HEK293 (cell line): ENCODE data around the gene UGT1A3.

Source experiments
- CTCF ChIA-PET: fragments of 350-600 bp; formaldehyde crosslinking; extraction: SDS; loops from one replicate; lab custom pipeline; 2021; ENCODE audit warnings: antibody characterized with exemption; lab: Yijun Ruan, JAX
- POLR2A ChIA-PET: fragments of 300-600 bp; formaldehyde crosslinking; extraction: SDS; loops from one replicate; lab custom pipeline; 2020; ENCODE audit warnings: antibody characterized with exemption, inconsistent platforms; lab: Yijun Ruan, JAX
- H3K27ac ChIP-seq: fragments of 200-500 bp; sonication (Bioruptor generic); 2 replicates; pipeline ENCODE4 v1.5.1; 2014; ENCODE audit warnings: low read depth, low read length, control low read depth, inconsistent platforms; ENCODE audit errors: extremely low read depth
- H3K36me3 ChIP-seq, 2 experiments: fragments of 200-500 bp in 1 of 2; sonication (Bioruptor generic) in 1 of 2; 1 replicate in 1 of 2; 2 replicates in 1 of 2; pipeline ENCODE4 v1.5.1; 2014 to 2017; ENCODE audit warnings: inconsistent platforms in 2 of 2, low read length in 2 of 2; ENCODE audit not compliant: control insufficient read depth in 2 of 2, insufficient read depth in 1 of 2
- H3K4me1 ChIP-seq: fragments of 200-500 bp; sonication (Bioruptor generic); 2 replicates; pipeline ENCODE4 v1.5.1; 2014; ENCODE audit warnings: mild to moderate bottlenecking, low read length, inconsistent platforms; ENCODE audit not compliant: control insufficient read depth, insufficient read depth
- H3K4me3 ChIP-seq: 2 replicates; pipeline ENCODE4 v1.5.1; 2011; ENCODE audit warnings: low read depth, mild to moderate bottlenecking, control low read depth, low read length, moderate library complexity
- H3K9me3 ChIP-seq: fragments of 200-500 bp; sonication (Bioruptor generic); 2 replicates; pipeline ENCODE4 v1.5.1; 2014; ENCODE audit warnings: low read depth, low read length, inconsistent platforms; ENCODE audit not compliant: control insufficient read depth, insufficient read depth
- KLF9 ChIP-seq: fragments of 450-650 bp; formaldehyde crosslinking; IDR thresholded peaks from 2 replicates; pipeline ENCODE4 v1.5.1; 2016; ENCODE audit warnings: missing biosample characterization, missing genetic modification characterization, low read depth
- ZBTB21 ChIP-seq: fragments of 450-650 bp; formaldehyde crosslinking; IDR thresholded peaks from 2 replicates; pipeline ENCODE4 v1.5.1; 2017; ENCODE audit warnings: missing biosample characterization, missing genetic modification characterization
- ZBTB8A ChIP-seq: fragments of 450-650 bp; formaldehyde crosslinking; IDR thresholded peaks from 2 replicates; pipeline ENCODE4 v1.5.1; 2016; ENCODE audit warnings: missing biosample characterization, missing genetic modification characterization
- ZNF112 ChIP-seq: fragments of 450-650 bp; formaldehyde crosslinking; IDR thresholded peaks from 2 replicates; pipeline ENCODE4 v1.5.0; 2017; ENCODE audit warnings: missing biosample characterization, missing genetic modification characterization
- ZNF19 ChIP-seq: fragments of 450-650 bp; formaldehyde crosslinking; IDR thresholded peaks from 2 replicates; pipeline ENCODE4; 2016; ENCODE audit warnings: missing biosample characterization, missing genetic modification characterization, low read depth
- ZNF266 ChIP-seq: fragments of 450-650 bp; formaldehyde crosslinking; IDR thresholded peaks from 2 replicates; pipeline ENCODE4 v1.5.1; 2016; ENCODE audit warnings: missing biosample characterization, missing genetic modification characterization, low read depth
- ZNF350 ChIP-seq: fragments of 450-650 bp; formaldehyde crosslinking; IDR thresholded peaks from 2 replicates; pipeline ENCODE4 v1.5.0; 2017; ENCODE audit warnings: missing biosample characterization, mild to moderate bottlenecking, missing genetic modification characterization
- ZNF449 ChIP-seq: fragments of 450-650 bp; formaldehyde crosslinking; IDR thresholded peaks from 2 replicates; pipeline ENCODE4 v1.5.1; 2017; ENCODE audit warnings: missing biosample characterization, mild to moderate bottlenecking, missing genetic modification characterization, moderate library complexity
- ZNF549 ChIP-seq: fragments of 450-650 bp; IDR thresholded peaks from 2 replicates; pipeline ENCODE4 v1.5.1; 2018; ENCODE audit warnings: missing biosample characterization, missing genetic modification characterization, mild to moderate bottlenecking, inconsistent platforms, moderate library complexity
- ZNF660 ChIP-seq: fragments of 450-650 bp; IDR thresholded peaks from 2 replicates; pipeline ENCODE4 v1.5.1; 2018; ENCODE audit warnings: missing biosample characterization, mild to moderate bottlenecking, missing genetic modification characterization
- ZNF677 ChIP-seq: fragments of 450-650 bp; IDR thresholded peaks from 2 replicates; pipeline ENCODE4 v1.5.0; 2018; ENCODE audit warnings: missing biosample characterization, mild to moderate bottlenecking, missing genetic modification characterization, moderate library complexity
- ZNF707 ChIP-seq: fragments of 450-650 bp; formaldehyde crosslinking; IDR thresholded peaks from 2 replicates; pipeline ENCODE4 v1.5.1; 2016; ENCODE audit warnings: missing biosample characterization, missing genetic modification characterization
- ZSCAN18 ChIP-seq: fragments of 450-650 bp; formaldehyde crosslinking; IDR thresholded peaks from 2 replicates; pipeline ENCODE4 v1.5.1; 2016; ENCODE audit warnings: missing biosample characterization, missing genetic modification characterization
- ZSCAN30 ChIP-seq: fragments of 450-650 bp; IDR thresholded peaks from 2 replicates; pipeline ENCODE4 v1.5.1; 2018; ENCODE audit warnings: missing biosample characterization, mild to moderate bottlenecking, missing genetic modification characterization, moderate library complexity
- TF ChIP-seq, protein P1 (sequence below): fragments of 450-650 bp; formaldehyde crosslinking; IDR thresholded peaks from 2 replicates; pipeline ENCODE4 v1.5.1; 2016; ENCODE audit warnings: missing biosample characterization, missing genetic modification characterization
- TF ChIP-seq, protein P2 (sequence below): fragments of 450-650 bp; formaldehyde crosslinking; IDR thresholded peaks from 2 replicates; pipeline ENCODE4 v1.5.1; 2016; ENCODE audit warnings: missing biosample characterization, missing genetic modification characterization
- TF ChIP-seq, protein P3 (sequence below): fragments of 450-650 bp; formaldehyde crosslinking; IDR thresholded peaks from 2 replicates; pipeline ENCODE4 v1.5.1; 2017; ENCODE audit warnings: missing biosample characterization, missing genetic modification characterization
- TF ChIP-seq, protein P4 (sequence below): sonication (generic); formaldehyde crosslinking; IDR thresholded peaks from 2 replicates; pipeline ENCODE4 v1.8.1; 2022; ENCODE audit warnings: mild to moderate bottlenecking, moderate library complexity, missing genetic modification reagents
- TF ChIP-seq, protein P5 (sequence below): fragments of 450-650 bp; formaldehyde crosslinking; IDR thresholded peaks from 2 replicates; pipeline ENCODE4 v1.5.1; 2017; ENCODE audit warnings: missing biosample characterization, missing genetic modification characterization

Gene UGT1A3

DNA sequence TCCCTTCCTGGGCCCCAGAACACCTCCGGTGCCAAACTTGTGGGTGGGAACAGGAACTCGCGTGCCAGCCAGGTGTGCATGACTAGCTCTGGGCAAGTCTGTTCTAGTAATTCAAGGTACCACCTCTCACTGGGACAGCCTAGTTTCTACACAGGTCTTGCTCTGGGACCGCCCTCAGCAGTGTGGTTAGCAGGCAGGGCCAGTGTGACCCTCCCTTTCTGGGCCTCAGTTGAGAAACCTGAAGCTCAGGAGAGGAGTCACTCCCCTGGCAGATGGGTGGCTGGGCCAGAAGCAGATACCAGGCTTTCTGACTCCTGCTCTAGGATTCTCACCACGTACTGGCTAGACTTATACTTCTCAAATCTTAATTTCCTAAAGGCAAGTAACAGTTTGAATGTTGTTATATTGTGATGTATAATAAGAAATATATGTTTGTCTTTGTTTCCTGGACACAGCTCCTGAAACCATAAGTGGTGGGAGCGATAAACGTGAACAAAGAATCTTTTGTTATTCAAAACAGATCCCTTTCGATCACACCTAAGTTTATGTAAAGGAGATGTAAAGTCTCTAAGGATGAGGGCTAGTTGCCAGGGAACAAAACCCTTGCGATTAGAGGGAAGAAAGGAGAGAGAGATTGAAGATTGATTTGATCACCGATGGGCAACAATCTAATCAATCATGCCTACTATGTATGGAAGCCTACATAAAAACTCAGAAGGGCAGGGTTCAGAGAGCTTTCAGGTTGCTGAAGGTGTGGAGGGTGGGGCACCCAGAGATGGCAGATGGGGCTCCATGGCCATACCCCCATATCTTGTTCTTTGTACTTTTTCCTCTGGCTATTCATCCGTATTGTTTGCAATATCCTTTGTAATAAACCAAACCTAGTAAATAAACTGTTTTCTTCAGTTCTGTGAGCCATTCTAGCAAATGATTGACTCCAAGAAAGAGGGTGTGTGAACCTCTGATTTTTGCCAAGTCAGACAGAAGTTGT is 37.1 kb upstream of the UGT1A3 start:
- Histone ChIP-seq H3K9me3 (no peaks in the 10 kb centered on the region), H3K36me3 (no peaks in the 10 kb centered on the region), H3K27ac (no peak overlapping the region), H3K4me1 (no peaks in the 10 kb centered on the region), H3K4me3 (no peak overlapping the region)
- CTCF ChIA-PET, result interaction anchor here (1.8 kb wide), 1 partner anchor 19 kb away, joined by 5 read pairs; no protein-coding TSS in a partner anchor
- POLR2A ChIA-PET, result no interaction called here
- TF ChIP-seq ZSCAN18 (no peak), ZNF677 (tag by site-specific recombination) (no peak), ZNF549 (tag by site-specific recombination) (no peak), ZNF660 (tag by site-specific recombination) (no peak), ZSCAN30 (no peak), ZNF350 (no peak), ZNF266 (no peak), ZNF449 (no peak)
- TF ChIP-seq, protein P1, sequence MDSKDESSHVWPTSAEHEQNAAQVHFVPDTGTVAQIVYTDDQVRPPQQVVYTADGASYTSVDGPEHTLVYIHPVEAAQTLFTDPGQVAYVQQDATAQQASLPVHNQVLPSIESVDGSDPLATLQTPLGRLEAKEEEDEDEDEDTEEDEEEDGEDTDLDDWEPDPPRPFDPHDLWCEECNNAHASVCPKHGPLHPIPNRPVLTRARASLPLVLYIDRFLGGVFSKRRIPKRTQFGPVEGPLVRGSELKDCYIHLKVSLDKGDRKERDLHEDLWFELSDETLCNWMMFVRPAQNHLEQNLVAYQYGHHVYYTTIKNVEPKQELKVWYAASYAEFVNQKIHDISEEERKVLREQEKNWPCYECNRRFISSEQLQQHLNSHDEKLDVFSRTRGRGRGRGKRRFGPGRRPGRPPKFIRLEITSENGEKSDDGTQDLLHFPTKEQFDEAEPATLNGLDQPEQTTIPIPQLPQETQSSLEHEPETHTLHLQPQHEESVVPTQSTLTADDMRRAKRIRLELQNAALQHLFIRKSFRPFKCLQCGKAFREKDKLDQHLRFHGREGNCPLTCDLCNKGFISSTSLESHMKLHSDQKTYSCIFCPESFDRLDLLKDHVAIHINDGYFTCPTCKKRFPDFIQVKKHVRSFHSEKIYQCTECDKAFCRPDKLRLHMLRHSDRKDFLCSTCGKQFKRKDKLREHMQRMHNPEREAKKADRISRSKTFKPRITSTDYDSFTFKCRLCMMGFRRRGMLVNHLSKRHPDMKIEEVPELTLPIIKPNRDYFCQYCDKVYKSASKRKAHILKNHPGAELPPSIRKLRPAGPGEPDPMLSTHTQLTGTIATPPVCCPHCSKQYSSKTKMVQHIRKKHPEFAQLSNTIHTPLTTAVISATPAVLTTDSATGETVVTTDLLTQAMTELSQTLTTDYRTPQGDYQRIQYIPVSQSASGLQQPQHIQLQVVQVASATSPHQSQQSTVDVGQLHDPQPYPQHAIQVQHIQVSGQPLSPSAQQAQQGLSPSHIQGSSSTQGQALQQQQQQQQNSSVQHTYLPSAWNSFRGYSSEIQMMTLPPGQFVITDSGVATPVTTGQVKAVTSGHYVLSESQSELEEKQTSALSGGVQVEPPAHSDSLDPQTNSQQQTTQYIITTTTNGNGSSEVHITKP (tag by site-specific recombination), result no peak
- TF ChIP-seq, protein P2, sequence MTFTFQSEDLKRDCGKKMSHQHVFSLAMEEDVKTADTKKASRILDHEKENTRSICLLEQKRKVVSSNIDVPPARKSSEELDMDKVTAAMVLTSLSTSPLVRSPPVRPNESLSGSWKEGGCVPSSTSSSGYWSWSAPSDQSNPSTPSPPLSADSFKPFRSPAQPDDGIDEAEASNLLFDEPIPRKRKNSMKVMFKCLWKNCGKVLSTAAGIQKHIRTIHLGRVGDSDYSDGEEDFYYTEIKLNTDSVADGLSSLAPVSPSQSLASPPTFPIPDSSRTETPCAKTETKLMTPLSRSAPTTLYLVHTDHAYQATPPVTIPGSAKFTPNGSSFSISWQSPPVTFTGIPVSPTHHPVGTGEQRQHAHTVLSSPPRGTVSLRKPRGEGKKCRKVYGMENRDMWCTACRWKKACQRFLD (tag by site-specific recombination), result no peak
- TF ChIP-seq, protein P3, sequence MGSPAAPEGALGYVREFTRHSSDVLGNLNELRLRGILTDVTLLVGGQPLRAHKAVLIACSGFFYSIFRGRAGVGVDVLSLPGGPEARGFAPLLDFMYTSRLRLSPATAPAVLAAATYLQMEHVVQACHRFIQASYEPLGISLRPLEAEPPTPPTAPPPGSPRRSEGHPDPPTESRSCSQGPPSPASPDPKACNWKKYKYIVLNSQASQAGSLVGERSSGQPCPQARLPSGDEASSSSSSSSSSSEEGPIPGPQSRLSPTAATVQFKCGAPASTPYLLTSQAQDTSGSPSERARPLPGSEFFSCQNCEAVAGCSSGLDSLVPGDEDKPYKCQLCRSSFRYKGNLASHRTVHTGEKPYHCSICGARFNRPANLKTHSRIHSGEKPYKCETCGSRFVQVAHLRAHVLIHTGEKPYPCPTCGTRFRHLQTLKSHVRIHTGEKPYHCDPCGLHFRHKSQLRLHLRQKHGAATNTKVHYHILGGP, result no peak
- TF ChIP-seq, all 188 proteins: peak for 0

GRCh38 chr2:233692648-233693047 is 36.2 kb upstream of the UGT1A3 start, which contains the start of gene UGT1A6:
Gene UGT1A6, plus strand, starts transcription at chr2:233692890. Its CDS starts 115 bp downstream, at chr2:233693005.
- ChIA-PET POLR2A (no interaction called here), CTCF (no interaction called here)
- no peak within 1 kb of the TSS for H3K4me3 ChIP-seq
- no peak within 1 kb of the TSS for H3K27ac ChIP-seq
- no peaks in the 10 kb centered on the region for H3K9me3 ChIP-seq
- no peaks in the 10 kb centered on the region for H3K4me1 ChIP-seq
- no peak for TF ChIP-seq KLF9 (tag by site-specific recombination)
- no peak for TF ChIP-seq ZNF707 (tag by site-specific recombination)
- TF ChIP-seq, protein P4, sequence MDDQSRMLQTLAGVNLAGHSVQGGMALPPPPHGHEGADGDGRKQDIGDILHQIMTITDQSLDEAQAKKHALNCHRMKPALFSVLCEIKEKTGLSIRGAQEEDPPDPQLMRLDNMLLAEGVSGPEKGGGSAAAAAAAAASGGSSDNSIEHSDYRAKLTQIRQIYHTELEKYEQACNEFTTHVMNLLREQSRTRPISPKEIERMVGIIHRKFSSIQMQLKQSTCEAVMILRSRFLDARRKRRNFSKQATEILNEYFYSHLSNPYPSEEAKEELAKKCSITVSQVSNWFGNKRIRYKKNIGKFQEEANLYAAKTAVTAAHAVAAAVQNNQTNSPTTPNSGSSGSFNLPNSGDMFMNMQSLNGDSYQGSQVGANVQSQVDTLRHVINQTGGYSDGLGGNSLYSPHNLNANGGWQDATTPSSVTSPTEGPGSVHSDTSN, result no peak
- TF ChIP-seq, protein P5, sequence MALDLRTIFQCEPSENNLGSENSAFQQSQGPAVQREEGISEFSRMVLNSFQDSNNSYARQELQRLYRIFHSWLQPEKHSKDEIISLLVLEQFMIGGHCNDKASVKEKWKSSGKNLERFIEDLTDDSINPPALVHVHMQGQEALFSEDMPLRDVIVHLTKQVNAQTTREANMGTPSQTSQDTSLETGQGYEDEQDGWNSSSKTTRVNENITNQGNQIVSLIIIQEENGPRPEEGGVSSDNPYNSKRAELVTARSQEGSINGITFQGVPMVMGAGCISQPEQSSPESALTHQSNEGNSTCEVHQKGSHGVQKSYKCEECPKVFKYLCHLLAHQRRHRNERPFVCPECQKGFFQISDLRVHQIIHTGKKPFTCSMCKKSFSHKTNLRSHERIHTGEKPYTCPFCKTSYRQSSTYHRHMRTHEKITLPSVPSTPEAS (tag by site-specific recombination), result no peak
- no peak for TF ChIP-seq ZNF19 (tag by site-specific recombination)
- no peak for TF ChIP-seq ZNF112 (tag by site-specific recombination)
- no peak for TF ChIP-seq ZBTB21
- no peak for TF ChIP-seq ZBTB8A (tag by site-specific recombination)
- H3K36me3 ChIP-seq, result no peaks in the 10 kb centered on the region
